DMS153 (cell line): ENCODE results near the gene RNASE4.
"Not testable (repeated sequence)": the region's sequence is repeated elsewhere in the genome, so short reads cannot be mapped to it uniquely, and the experiment has no call there.

Experiments
- DNase-seq: peaks from one replicate; lab custom pipeline; 2025; lab: John Stamatoyannopoulos, UW

The RNASE4 gene

GRCh38 chr14:20683891-20684661, at the start of gene RNASE4:
RNASE4 (plus strand) TSS chr14:20684560; CDS start chr14:20699372, 14,812 bp downstream.
- DNase-seq: peak; percentile 22

GRCh38 chr14:20641591-20641990, 42.8 kb upstream of the RNASE4 start, which contains the start of gene OR6S1:
OR6S1 (minus strand) TSS chr14:20641691; CDS start chr14:20641691, 0 bp downstream.
- DNase-seq: no peak

GRCh38 chr14:20642182-20642581, 42.2 kb upstream of the RNASE4 start:
- no peak for DNase-seq

GRCh38 chr14:20642755-20643154, 41.6 kb upstream of the RNASE4 start:
- not testable (repeated sequence) for DNase-seq

- no peak for DNase-seq
Measured at GRCh38 chr14:20644520-20644919, 39.8 kb upstream of the RNASE4 start.

- no peak for DNase-seq
Measured at GRCh38 chr14:20645481-20645880, 38.9 kb upstream of the RNASE4 start.

GRCh38 chr14:20652996-20653975, 31.1 kb upstream of the RNASE4 start:
- no peak for DNase-seq

- DNase-seq: no peak
Measured at GRCh38 chr14:20655851-20656250, 28.5 kb upstream of the RNASE4 start.

GRCh38 chr14:20656274-20656673, 28.1 kb upstream of the RNASE4 start:
- no peak for DNase-seq

GRCh38 chr14:20657216-20658211, 26.8 kb upstream of the RNASE4 start:
- no peak for DNase-seq

GRCh38 chr14:20658246-20658645, 26.1 kb upstream of the RNASE4 start:
- DNase-seq: no peak

GRCh38 chr14:20659336-20659735, 25.0 kb upstream of the RNASE4 start:
- no peak for DNase-seq

GRCh38 chr14:20659813-20660395, 24.5 kb upstream of the RNASE4 start:
- no peak for DNase-seq

- no peak for DNase-seq
Measured at GRCh38 chr14:20661197-20661596, 23.2 kb upstream of the RNASE4 start.

- no peak for DNase-seq
Measured at GRCh38 chr14:20662968-20663732, 21.2 kb upstream of the RNASE4 start.

GRCh38 chr14:20666400-20666961, 17.9 kb upstream of the RNASE4 start:
- DNase-seq: not testable (repeated sequence)

- no peak for DNase-seq
Measured at GRCh38 chr14:20667957-20668356, 16.4 kb upstream of the RNASE4 start.

- no peak for DNase-seq
Measured at GRCh38 chr14:20668969-20669368, 15.4 kb upstream of the RNASE4 start.

GRCh38 chr14:20671597-20672283, 12.6 kb upstream of the RNASE4 start:
- DNase-seq: no peak
